Neural cell (in vitro differentiated cells): ENCODE results near the gene ALDH1A3.

Experiments used
- CTCF ChIP-seq: fragments of 450-650 bp; IDR thresholded peaks from 2 replicates; pipeline ENCODE4 v1.5.1; 2014; ENCODE audit warnings: antibody characterized with exemption, mild to moderate bottlenecking, moderate library complexity; ENCODE audit not compliant: poor library complexity, severe bottlenecking
- EP300 ChIP-seq: fragments of 450-650 bp; conservative IDR thresholded peaks from 2 replicates; pipeline ENCODE4 v1.6.1; 2014; ENCODE audit warnings: antibody characterized with exemption, mild to moderate bottlenecking, moderate library complexity; ENCODE audit not compliant: poor library complexity, severe bottlenecking
- EZH2 ChIP-seq: fragments of 200-600, 300-800 bp; shearing (Covaris generic), sonication (generic); IDR thresholded peaks from 2 replicates; pipeline ENCODE4 v1.6.1; 2014; ENCODE audit warnings: antibody characterized with exemption, low read length, borderline replicate concordance, mild to moderate bottlenecking; ENCODE audit not compliant: insufficient read depth, poor library complexity, severe bottlenecking
- POLR2AphosphoS5 ChIP-seq: IDR thresholded peaks from 2 replicates; pipeline ENCODE4 v1.6.1; 2012
- REST ChIP-seq: IDR thresholded peaks from 2 replicates; pipeline ENCODE4 v1.6.1; 2012; ENCODE audit warnings: borderline replicate concordance
- TAF1 ChIP-seq: IDR thresholded peaks from 2 replicates; pipeline ENCODE4 v1.6.1; 2012; ENCODE audit warnings: low read depth

- TF ChIP-seq TAF1, result no peak
- no peak for TF ChIP-seq EP300
- no peak for TF ChIP-seq CTCF
- TF ChIP-seq REST, result no peak
- no peak for TF ChIP-seq EZH2
- no peak for TF ChIP-seq POLR2AphosphoS5
Observed at GRCh38 chr15:100852630-100853029, 27.0 kb upstream of the ALDH1A3 start.
